Activated CD8-positive, alpha-beta memory T cell treated with anti-CD3 and anti-CD28 coated beads, Interleukin-2, amount 50 U/mL, for 24 hours (primary cell): ENCODE data around the gene TFB1M.
"Not testable (repeated sequence)": the region's sequence is repeated elsewhere in the genome, so short reads cannot be mapped to it uniquely, and the experiment has no call there.

Source experiments
- DNase-seq: peaks from one replicate; pipeline ENCODE4 v3.0.0-alpha.2; 2020; ENCODE audit errors: extremely low read depth

TFB1M gene

GRCh38 chr6:155303361-155303870, 10.9 kb downstream of the TFB1M start:
- no peak for DNase-seq

GRCh38 chr6:155301867-155302266, 12.4 kb downstream of the TFB1M start:
- DNase-seq: no peak

- no peak for DNase-seq
Observed at GRCh38 chr6:155297669-155298068, 16.6 kb downstream of the TFB1M start.

DNA sequence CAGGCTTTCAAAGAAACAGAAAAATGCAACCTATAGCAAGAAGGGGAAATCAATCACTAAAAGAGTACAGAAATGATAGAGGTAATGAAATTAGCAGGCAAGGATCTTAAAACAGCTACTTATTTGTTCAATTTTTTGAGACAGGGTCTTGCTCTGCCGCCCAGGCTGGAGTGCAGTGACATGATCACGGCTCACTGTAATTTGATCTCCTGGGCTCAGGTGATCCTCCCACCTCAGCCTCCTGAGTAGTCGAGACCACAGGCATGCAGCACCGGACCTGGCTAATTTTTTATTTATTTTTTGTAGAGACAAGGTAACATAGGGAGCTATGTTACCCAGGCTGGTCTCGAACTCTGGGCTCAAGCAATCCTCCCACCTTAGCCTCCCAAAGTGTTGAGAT, 21.6 kb downstream of the TFB1M start:
- DNase-seq: no peak

DNA sequence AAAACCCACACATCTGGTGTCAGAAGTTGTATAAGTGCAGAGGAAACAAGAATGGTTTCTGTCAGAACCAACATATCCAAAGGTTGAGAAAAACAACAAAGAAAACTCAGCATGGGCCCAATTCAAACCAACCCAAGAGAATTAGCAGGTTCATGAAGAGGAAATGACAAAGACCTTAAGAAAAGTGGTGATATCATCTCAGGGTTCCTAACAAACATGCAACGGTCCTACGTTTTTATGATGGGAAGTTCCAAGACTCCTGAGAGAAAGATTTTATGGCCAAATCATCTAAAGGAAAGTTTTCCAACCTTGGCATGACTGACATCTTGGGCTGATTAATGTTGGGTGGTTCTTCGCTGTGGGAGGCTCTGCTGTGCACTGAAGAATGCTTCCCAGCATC, 23.0 kb downstream of the TFB1M start:
- DNase-seq: no peak

DNA sequence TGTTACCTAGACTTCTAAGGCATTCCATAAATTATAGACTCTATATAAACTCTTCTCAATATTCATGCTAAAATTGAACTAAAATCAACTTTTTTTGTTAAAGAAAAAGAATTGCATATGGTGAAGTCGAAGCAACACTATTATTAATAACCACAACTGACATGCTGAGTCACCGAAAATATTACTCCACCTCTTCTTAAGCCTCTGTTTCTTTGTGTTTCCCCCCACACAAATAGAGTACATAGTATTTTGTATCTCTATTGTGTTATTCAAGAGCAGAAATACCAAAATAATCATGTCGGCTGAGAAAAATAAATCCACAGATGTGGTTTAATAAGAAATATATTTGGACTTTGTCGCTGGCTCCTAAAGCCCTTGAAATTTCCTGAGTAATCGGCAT, 23.8 kb downstream of the TFB1M start:
- DNase-seq: no peak

DNA sequence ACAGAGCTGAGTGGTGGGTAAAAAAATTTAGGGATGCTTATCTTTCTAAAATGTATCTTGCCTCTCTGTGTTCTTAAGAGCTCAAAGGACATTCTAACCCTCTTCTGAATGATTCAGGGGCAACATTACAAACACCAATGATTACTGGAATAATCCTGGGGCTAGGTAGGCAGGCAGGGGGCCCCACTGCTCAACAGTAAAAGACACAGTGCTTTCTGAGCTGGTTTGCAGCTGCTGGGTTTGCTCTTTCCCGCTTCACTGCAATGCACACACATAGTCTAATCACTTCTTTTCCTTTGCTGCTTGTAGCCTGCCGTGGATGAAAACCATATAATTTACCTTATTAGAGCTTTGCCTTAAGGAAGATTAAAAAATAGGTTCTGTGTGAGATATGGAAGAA, 26.5 kb downstream of the TFB1M start:
- no peak for DNase-seq

DNA sequence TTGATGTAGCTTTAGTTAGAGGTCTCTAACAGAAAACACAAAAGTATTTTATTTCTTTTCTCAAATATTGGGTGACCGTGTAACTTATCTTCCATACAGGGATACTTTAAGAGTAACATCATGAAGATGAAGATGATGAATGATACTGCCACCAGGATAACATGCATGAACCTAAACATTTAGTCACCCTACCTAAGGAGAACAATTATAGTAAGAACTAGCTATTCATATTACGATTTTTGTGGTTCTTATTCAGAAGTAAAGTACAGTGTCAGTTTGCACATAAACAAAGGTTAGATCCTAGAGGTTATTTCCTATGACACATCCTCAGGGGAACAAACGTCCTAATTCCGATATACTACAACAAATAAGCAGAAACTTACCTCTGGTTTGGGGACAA, 29.5 kb downstream of the TFB1M start:
- no peak for DNase-seq

GRCh38 chr6:155278319-155279049, 35.8 kb downstream of the TFB1M start:
- DNase-seq: no peak

DNA sequence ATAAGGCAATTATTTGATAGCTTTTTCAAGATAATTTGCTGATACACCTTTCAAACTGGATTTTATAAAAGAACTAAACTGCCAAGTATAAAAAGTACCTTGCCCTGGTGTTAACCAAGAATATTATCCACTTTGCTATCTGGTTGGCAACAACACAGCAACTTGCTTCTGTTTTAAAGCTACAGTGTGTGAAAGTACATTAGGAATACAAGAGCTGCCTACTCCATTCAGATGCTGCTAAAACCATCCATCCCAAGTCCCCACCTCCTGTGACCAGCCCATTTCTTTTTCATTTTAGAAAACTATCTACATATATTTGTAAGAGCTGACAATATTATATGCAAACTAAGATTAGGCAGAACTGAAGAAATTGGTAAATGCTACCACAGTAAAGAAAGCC, 37.6 kb downstream of the TFB1M start:
- no peak for DNase-seq

GRCh38 chr6:155275808-155276480, 38.3 kb downstream of the TFB1M start:
- no peak for DNase-seq

DNA sequence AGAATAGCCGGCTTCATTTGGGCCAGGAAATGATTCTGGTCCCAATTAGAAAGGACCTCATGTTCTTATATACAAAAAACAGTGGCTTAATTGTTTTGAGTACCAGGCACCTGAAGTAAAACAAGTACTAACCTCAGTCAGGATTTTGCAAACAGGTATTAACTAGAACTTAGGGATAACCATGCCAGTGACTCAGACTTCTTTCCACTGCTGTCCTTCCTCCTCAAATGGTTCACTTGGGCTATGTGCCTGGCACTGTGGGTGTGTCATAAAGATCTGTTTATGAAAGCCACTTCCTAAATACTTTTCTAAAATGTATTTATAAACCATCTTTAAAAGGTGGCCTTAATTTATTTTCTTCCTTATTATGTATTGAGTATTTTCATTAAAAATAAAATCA, 39.8 kb downstream of the TFB1M start:
- DNase-seq: no peak

- no peak for DNase-seq
Observed at GRCh38 chr6:155274106-155274505, 40.2 kb downstream of the TFB1M start.

DNA sequence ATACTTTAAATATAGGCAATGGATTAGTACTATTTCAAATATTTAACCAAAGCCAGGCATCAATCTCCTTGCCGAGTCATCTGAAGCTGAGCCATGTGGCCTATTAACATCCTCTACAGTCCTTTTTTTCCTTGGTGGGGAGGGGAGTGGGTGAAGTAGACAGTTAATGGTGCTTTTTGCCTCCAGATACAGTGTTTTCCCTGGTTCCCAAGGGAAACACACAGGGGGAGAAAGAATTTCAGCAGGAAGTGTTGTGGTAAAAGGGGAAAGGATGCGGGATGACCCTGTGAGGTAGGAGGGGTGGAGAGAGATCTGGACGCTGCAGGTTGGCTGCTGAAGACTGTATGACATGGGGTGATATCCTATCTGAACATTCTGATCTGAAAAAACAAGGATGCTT, 40.9 kb downstream of the TFB1M start:
- DNase-seq: no peak

- DNase-seq: no peak
Observed at GRCh38 chr6:155272353-155273232, 41.7 kb downstream of the TFB1M start.

GRCh38 chr6:155271145-155271544, 43.1 kb downstream of the TFB1M start:
- DNase-seq: no peak

DNA sequence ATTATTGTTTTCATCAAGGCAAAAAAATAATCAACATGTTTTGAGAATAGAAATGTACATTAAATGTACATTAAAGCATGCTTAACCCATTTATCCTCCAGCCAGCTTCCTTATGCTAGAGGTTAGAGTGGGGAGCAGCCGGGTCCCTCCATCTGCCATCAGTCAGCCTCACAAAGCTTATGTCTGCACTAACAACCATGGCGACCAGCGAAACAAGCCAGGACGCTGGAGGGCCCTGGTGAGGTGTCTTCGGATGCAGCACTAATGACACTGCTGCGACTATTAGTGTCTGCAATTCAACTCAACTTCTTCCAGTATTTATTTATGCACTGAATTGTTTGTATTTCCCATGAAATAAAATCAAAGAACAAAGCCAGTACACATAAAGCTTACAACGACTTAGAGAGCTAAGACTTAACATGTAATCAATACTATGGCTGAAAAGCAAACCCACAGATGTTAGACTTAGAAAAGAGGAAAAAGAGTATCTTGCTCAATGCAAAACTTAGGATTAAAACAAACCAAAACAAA, 43.7 kb downstream of the TFB1M start:
- DNase-seq: no peak

GRCh38 chr6:155269765-155270164, 44.5 kb downstream of the TFB1M start:
- no peak for DNase-seq

DNA sequence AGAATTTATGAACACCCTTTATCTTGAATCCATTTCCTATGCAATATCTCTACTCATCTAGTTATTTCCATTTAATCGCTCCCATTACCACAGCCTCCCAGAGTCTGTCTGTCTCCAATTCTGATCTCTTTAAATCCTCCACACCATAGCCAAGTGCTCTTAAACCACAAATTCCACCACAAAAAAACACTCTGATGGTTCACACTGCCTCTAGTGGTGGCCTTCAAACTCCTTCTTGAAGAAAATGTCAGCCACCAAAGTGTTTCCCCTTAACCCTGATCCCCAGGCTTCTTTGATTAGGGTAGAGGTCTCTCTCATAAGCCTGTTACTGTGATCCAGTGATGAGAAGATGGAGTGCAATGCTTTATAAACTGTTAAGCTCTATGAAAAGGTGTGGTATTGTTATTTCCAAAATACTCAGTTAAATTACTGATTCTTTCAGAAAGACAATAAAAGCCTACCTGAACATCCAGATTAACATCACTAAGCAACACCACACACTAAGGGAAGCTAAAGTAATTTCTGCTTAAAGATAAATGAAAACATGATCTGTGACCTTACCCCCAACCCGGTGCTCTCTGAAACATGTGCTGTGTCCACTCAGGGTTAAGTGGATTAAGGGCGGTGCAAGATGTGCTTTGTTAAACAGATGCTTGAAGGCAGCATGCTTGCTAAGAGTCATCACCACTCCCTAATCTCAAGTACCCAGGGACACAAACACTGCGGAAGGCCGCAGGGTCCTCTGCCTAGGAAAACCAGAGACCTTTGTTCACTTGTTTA, 46.0 kb downstream of the TFB1M start:
- DNase-seq: not testable (repeated sequence)

GRCh38 chr6:155267411-155267810, 46.9 kb downstream of the TFB1M start:
- no peak for DNase-seq

GRCh38 chr6:155265843-155266535, 48.3 kb downstream of the TFB1M start:
- DNase-seq: no peak
